ENCODE results near the gene KIF26B. TPM values are rescaled to one million over a fixed set of nuclear protein-coding genes. Genes with fewer than 3 reads are reported as not detected.

Gene KIF26B
- total RNA-seq, 2 experiments from 2014 or later: 0.60 to 0.84 TPM

- no peaks in the 10 kb centered on the region for H3K36me3 Mint-ChIP-seq
- peaks cover 3% of the 10 kb centered on the region for H3K27me3 Mint-ChIP-seq
- H3K4me1 Mint-ChIP-seq: peaks cover 5% of the 10 kb centered on the region
- H3K9me3 Mint-ChIP-seq: no peaks in the 10 kb centered on the region
- no peak overlapping the region for H3K4me3 Mint-ChIP-seq
- no peak for DNase-seq
- no peak overlapping the region for H3K27ac Mint-ChIP-seq
These were observed 450.2 kb downstream of the KIF26B start for GRCh38 chr1:245604979-245605378.

DNA sequence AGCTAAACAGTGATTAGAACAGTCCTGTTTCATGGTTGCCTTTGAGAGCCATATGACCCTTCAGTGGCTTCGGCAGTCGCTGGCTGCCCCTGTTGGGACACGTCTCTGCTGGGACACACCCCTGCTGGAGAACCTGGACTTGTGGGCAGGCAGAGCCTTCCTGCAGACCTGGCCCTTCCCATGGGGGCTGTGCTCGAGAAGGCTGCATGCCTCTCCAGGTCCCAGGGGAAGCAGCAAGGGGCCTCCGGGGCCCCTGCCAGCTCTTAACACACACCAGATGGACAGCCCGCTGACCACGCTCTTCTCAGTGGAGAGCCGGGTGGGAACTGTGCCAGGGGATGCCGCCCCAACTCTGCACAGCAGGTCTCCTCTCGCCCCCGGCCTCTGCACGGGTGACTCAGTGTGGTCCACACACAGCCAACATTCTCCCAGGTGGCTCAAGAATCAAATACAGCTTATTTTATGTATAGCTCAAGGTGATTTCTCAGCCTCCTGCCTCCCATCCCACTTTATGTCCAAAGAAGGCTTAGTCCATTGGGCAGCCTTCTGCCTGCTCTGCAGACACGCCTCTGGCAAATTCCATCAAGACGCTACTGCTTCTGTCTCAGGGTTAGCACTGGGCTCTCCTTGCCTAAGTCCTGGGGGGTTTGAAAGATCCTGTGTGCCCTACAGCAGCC is 450.8 kb downstream of the KIF26B start:
- H3K36me3 Mint-ChIP-seq: no peaks in the 10 kb centered on the region
- peaks cover 5% of the 10 kb centered on the region for H3K4me1 Mint-ChIP-seq
- H3K27ac Mint-ChIP-seq: no peak overlapping the region
- no peak for DNase-seq
- no peaks in the 10 kb centered on the region for H3K9me3 Mint-ChIP-seq
- peaks cover 6% of the 10 kb centered on the region for H3K27me3 Mint-ChIP-seq
- no peak overlapping the region for H3K4me3 Mint-ChIP-seq

- no peak overlapping the region for H3K4me3 Mint-ChIP-seq
- H3K27ac Mint-ChIP-seq: no peak overlapping the region
- peaks cover 5% of the 10 kb centered on the region for H3K4me1 Mint-ChIP-seq
- H3K27me3 Mint-ChIP-seq: peaks cover 6% of the 10 kb centered on the region
- H3K36me3 Mint-ChIP-seq: no peaks in the 10 kb centered on the region
- H3K9me3 Mint-ChIP-seq: no peaks in the 10 kb centered on the region
- DNase-seq: no peak
These were observed 451.5 kb downstream of the KIF26B start for GRCh38 chr1:245606157-245606725.

DNA sequence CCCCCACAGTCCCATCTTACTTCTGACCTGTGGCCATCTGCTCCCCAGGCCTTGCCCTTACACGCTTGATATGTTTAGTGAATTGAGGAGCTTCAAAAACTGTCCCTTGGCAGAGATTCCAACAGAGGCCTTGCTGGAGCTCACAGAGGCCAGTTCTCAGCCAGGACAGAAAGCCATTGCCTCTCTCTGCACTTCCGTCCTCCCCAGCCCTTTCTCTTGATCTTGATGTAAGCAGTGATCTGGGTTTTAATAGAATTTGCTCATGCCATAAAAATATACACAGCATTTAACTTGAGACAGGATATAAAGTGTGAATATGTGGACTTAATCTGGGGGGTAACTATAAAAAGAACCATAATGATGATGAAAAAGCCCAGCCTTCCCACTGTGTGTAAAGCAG is 453.5 kb downstream of the KIF26B start:
- H3K27ac Mint-ChIP-seq: no peak overlapping the region
- no peaks in the 10 kb centered on the region for H3K36me3 Mint-ChIP-seq
- H3K27me3 Mint-ChIP-seq: peaks cover 6% of the 10 kb centered on the region
- DNase-seq: no peak
- no peak overlapping the region for H3K4me3 Mint-ChIP-seq
- H3K4me1 Mint-ChIP-seq: peaks cover 5% of the 10 kb centered on the region
- no peaks in the 10 kb centered on the region for H3K9me3 Mint-ChIP-seq

DNA sequence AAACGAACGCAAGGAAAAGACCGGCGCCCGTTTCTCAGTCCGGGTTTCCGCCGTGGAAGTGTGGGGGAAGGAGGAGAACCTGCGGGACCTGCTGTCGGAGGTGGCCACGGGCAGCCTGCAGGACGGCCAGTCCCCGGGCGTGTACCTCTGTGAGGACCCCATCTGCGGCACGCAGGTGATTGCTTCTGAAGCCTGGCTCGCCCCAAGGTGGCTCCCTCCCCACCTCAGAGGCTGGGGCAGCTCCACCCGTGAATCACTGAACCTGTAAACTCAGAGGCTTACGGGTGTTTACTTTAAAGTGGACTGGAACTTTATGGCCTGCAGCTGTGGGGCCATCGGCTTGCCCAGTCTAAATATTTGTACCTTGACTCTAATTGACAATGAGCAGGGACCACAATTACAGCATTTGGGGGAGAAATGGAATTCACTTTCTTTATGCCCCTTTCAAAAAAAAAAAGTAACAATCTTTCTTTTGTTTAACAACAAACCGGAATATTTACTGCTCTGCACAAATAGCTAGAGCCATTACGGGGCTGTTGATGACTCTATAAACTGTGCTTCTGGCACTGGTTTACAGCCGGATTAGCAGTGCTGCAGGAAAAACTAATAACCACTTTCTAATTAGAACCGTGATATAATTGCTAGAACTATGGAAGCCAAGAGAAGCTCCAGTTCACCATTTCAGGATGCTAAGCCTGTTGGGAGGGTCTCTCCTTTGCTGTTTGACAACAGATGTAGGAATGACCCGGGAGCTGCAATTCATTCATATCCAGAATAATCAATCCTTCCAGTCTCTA is 454.8 kb downstream of the KIF26B start:
- no peaks in the 10 kb centered on the region for H3K9me3 Mint-ChIP-seq
- no peak overlapping the region for H3K27ac Mint-ChIP-seq
- H3K4me1 Mint-ChIP-seq: peaks cover 5% of the 10 kb centered on the region

GRCh38 chr1:245611251-245611650 is 456.5 kb downstream of the KIF26B start:
- H3K4me1 Mint-ChIP-seq: peaks cover 5% of the 10 kb centered on the region
- no peaks in the 10 kb centered on the region for H3K36me3 Mint-ChIP-seq
- peaks cover 6% of the 10 kb centered on the region for H3K27me3 Mint-ChIP-seq
- no peak for DNase-seq
- no peak overlapping the region for H3K4me3 Mint-ChIP-seq
- no peak overlapping the region for H3K27ac Mint-ChIP-seq
- H3K9me3 Mint-ChIP-seq: no peaks in the 10 kb centered on the region

More for the DNA sequence above, 454.8 kb downstream of the KIF26B start:
- Mint-ChIP-seq H3K36me3 (no peaks in the 10 kb centered on the region), H3K4me3 (no peak overlapping the region), H3K27me3 (peaks cover 6% of the 10 kb centered on the region)
- no peak for DNase-seq

DNA sequence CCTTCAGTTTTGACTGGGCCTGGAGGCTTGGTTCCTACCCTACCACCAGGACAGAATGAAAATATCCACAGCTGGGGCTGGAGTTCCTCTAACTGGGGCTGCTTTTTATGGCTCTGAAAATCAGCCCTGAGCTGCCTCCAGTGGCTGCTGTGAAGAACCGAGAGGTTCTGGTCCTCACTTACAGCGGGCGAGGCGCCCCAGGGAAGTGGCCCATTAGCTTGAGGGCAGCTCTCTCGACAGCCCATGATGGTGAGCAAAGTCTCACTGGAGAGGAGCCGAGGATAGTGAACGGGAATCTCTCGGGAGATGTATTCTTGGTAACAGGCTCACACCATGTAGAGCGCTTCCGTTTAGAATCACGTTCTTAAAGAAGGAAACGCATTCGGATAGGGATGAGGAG is 459.7 kb downstream of the KIF26B start:
- H3K9me3 Mint-ChIP-seq: no peaks in the 10 kb centered on the region
- peaks cover 9% of the 10 kb centered on the region for H3K27me3 Mint-ChIP-seq
- no peak for DNase-seq
- H3K4me3 Mint-ChIP-seq: no peak overlapping the region
- no peaks in the 10 kb centered on the region for H3K4me1 Mint-ChIP-seq
- no peak overlapping the region for H3K27ac Mint-ChIP-seq
- H3K36me3 Mint-ChIP-seq: no peaks in the 10 kb centered on the region

DNA sequence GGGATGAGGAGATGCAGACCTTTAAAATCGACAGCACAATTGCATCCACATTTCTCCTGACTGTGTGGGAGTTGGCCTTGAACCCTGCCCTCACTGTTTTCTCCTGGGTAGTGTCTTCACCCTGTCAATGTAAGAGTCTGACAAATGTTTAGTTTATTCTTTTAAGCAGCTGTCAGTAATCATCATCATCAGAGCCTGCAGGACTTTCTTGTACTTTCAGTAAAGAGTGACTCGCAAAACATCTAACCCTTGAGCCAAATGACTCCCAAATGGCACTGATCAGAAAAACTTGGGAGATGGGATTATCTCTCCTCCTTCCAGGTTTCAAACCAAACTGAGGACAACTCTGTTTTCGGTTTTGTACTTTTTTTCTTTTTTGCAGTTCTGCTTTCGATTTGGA is 460.2 kb downstream of the KIF26B start:
- Mint-ChIP-seq H3K27me3 (peaks cover 9% of the 10 kb centered on the region), H3K9me3 (no peaks in the 10 kb centered on the region), H3K4me3 (no peak overlapping the region), H3K27ac (no peak overlapping the region), H3K36me3 (no peaks in the 10 kb centered on the region), H3K4me1 (no peaks in the 10 kb centered on the region)
- DNase-seq: no peak

DNA sequence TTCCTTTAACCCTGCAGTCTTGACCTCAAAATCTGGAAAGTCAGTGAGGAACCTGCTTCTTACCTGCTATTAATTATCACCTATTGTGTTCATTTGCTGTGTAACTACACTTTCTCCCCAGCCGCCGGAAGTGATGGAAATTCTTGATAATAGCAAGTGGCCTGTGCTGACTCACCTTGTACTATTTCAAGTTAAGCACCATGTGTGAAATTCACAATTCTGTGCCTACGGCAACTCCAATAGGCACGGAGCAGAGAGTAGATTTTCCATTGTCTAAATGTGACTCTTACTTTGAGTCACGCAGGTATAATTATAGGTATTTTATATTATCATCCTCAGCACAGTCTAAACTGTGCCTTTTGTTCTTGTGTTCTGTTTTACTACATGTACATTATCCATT is 466.8 kb downstream of the KIF26B start:
- Mint-ChIP-seq H3K4me1 (peaks cover 5% of the 10 kb centered on the region), H3K27me3 (peaks cover 15% of the 10 kb centered on the region), H3K27ac (no peak overlapping the region), H3K36me3 (no peaks in the 10 kb centered on the region), H3K4me3 (no peak overlapping the region), H3K9me3 (peaks cover 2% of the 10 kb centered on the region)
- peak; percentile 8 for DNase-seq

DNA sequence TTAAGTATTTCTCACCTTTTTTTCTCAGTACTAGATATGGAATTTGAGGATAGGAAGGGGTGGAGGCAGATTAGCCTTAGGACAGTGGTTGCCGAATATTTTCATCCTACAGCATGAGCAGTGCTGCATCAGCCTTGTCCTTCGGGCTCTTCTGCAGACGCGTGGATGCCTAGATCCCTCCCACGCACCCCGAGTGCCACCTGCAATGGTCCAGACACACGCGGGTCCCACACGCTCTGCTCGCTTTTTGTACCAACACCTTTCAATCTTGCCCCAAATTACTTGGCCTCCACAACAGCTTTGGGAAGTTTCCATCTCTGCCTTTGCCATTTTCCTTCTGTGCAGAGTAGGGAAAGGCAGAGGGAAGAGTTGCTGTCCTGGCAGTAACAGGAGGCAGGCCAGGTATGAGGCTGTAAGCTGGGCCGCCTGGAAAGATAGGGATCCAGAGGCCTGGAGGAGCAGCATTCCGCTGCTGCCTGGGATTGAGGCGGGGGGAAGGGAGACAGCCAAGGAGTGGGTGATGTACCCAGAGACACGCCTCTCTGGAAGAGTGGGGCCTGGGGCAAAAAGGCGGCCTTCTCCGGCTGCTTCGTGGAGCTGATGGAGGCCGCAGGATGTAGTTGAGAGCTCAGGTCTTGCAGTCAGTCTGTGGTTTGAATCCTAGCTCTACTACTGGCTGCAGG is 467.7 kb downstream of the KIF26B start:
- peaks cover 2% of the 10 kb centered on the region for H3K9me3 Mint-ChIP-seq
- no peak overlapping the region for H3K27ac Mint-ChIP-seq
- no peak for DNase-seq
- H3K4me3 Mint-ChIP-seq: no peak overlapping the region
- H3K27me3 Mint-ChIP-seq: peaks cover 21% of the 10 kb centered on the region
- H3K4me1 Mint-ChIP-seq: peaks cover 5% of the 10 kb centered on the region
- no peaks in the 10 kb centered on the region for H3K36me3 Mint-ChIP-seq

GRCh38 chr1:245641384-245641783 is 486.6 kb downstream of the KIF26B start:
- DNase-seq: no peak

DNA sequence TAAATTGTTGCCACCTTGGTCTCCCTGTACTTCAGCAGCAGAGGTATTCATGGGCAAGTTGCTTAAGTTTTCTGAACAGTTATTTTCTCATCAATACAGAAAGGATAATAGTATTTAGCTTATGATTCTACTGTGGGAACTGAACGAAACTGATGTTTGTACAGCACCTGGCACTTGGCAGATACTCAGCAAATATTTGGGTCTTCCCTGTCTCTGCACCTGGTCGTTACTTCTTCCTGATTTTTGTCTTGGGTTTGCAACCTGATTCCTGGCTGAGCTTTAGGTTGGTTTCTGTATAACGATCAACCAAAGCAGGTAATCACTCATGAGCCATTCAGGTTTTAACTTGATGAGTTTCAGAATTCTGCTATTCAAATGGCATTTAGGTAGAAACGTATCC is 490.6 kb downstream of the KIF26B start:
- Mint-ChIP-seq H3K9me3 (peaks cover 15% of the 10 kb centered on the region), H3K4me1 (peaks cover 3% of the 10 kb centered on the region), H3K4me3 (no peak overlapping the region), H3K27ac (no peak overlapping the region), H3K27me3 (peaks cover 17% of the 10 kb centered on the region), H3K36me3 (peaks cover 2% of the 10 kb centered on the region)
- no peak for DNase-seq

More at GRCh38 chr1:245641384-245641783, 486.6 kb downstream of the KIF26B start:
- peaks cover 10% of the 10 kb centered on the region for H3K27me3 Mint-ChIP-seq
- H3K9me3 Mint-ChIP-seq: peaks cover 24% of the 10 kb centered on the region
- H3K4me3 Mint-ChIP-seq: no peak overlapping the region
- peaks cover 2% of the 10 kb centered on the region for H3K36me3 Mint-ChIP-seq
- H3K4me1 Mint-ChIP-seq: no peaks in the 10 kb centered on the region
- no peak overlapping the region for H3K27ac Mint-ChIP-seq

DNA sequence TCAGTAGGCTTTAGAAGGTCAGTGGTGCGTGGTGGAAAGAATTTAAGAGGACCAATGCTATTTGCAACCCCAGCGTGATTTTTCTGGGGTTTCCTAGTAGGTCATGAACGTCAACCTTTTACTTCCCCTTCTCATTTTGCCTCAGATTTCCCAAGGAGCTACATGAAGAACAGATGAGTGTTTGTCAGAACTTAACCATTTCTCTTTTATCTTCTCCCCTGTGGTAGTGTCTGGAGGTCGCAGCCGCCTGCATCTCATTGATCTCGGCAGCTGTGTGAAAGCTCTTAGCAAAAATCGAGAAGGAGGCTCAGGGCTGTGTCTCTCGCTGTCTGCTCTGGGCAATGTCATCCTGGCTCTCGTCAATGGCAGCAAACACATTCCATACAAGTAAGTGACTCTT is 491.1 kb downstream of the KIF26B start:
- H3K27ac Mint-ChIP-seq: no peak overlapping the region
- H3K4me1 Mint-ChIP-seq: peaks cover 3% of the 10 kb centered on the region
- H3K4me3 Mint-ChIP-seq: peak overlapping the region; percentile 42
- DNase-seq: no peak
- H3K9me3 Mint-ChIP-seq: peaks cover 15% of the 10 kb centered on the region
- H3K36me3 Mint-ChIP-seq: peaks cover 2% of the 10 kb centered on the region
- H3K27me3 Mint-ChIP-seq: peaks cover 17% of the 10 kb centered on the region

- Mint-ChIP-seq H3K9me3 (no peaks in the 10 kb centered on the region), H3K27me3 (peaks cover 12% of the 10 kb centered on the region), H3K4me1 (peaks cover 3% of the 10 kb centered on the region), H3K4me3 (no peak overlapping the region), H3K27ac (no peak overlapping the region), H3K36me3 (no peaks in the 10 kb centered on the region)
- DNase-seq: no peak
These were observed 494.2 kb downstream of the KIF26B start for GRCh38 chr1:245648749-245649522.
